ENCODE data around the gene IL10RB.
"Not testable (repeated sequence)": the region's sequence is repeated elsewhere in the genome, so short reads cannot be mapped to it uniquely, and the experiment has no call there.

The IL10RB gene

GRCh38 chr21:33305344-33305671 is 39.1 kb downstream of the IL10RB start:
- DNase-seq = no peak

DNA sequence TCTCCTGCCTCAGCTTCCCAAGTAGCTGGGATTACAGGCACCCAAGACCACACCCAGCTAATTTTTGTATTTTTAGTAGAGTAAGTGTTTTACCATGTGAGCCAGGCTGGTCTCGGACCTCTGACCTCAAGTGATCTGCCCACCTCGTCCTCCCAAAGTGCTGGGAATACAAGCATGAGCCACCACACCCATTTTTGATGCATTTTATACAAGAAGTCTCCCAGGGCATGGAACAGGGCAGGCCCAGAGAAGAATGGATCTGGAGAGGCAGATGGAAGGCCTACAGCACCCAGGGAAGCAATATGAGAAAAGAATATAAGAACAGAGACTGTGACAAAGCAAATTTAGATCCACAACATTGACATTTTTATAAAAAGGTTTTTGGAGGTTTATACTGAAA is 39.8 kb downstream of the IL10RB start:
- no peak for DNase-seq

GRCh38 chr21:33308586-33309490 is 42.7 kb downstream of the IL10RB start:
- DNase-seq = peak; percentile 82

- DNase-seq = no peak
These were observed 43.6 kb downstream of the IL10RB start for GRCh38 chr21:33309778-33310177.

GRCh38 chr21:33312121-33312520 is 46.0 kb downstream of the IL10RB start:
- no peak for DNase-seq

- no peak for DNase-seq
These were observed 47.0 kb downstream of the IL10RB start for GRCh38 chr21:33313183-33313582.

GRCh38 chr21:33313611-33314010 is 47.4 kb downstream of the IL10RB start:
- DNase-seq = no peak

DNA sequence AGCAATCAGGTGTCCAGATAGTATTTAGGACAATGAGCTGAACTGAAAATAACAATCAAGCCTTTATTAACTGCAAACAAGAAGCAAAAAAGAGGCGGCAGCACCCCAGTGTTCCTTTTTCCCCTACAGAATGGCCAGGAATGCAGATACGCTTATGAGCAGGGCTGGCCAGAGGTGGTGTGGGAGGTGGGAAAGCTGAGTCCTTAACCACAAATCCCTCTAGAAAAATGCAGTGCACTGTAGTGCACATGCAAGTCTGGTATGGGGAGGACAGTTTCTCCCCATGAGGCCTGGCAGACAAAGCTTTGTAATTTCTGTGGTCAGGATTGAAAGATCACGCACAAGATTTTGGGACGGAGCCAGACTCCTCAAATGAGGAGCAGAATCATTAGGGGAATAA is 47.9 kb downstream of the IL10RB start:
- no peak for DNase-seq

DNA sequence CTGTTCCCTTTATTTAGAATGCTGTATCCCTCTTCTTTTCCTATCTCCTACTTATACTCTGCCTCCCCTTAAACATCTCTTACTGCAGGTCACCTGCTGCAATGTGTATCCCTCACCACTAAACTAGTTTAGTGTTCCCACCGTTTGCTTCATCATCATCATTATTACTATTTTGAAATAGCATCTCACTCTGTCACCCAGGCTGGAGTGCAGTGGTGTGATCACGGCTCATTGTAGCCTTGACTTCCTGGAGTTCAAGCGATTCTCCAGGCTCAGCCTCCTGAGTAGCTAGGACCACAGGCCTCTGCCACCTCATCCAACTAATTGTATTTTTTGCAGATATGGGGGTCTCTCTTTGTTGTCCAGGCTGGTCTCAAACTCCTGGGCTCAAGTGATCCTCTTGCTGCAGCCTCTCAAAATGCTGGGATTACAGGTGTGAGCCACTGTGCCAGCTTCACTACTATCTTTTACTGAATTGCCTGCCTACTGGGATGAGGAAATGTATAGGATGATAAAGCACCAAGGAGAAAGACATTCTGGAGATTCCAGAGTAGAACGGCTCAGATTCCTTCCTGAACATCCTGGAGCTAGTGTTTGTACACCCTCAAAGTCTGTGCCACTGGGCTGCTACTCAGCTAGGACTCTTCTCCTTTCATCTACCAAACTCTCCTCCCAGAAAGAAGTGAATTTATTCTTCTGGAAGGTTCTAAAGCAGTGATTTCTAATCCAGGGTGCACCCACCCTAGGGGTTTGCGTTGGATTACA is 50.0 kb downstream of the IL10RB start:
- no peak for DNase-seq

DNA sequence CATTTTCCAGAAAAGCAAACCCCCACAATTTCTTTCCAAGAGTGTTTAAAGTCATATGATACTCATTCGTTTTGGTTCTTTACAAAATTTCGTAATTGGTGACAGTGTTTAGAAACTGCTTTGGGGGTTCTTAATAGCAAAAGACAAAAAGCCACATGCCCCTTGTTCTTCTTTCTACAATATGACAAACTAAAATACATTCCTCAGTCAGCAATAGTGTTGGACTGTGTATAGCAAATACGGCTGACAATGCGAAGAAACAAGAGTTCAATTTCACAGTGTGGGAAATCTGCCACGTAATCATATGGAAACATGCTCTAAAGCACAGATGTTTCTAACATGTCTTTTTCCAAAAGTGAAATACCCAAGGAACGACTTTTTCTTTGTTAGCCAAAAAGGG is 51.0 kb downstream of the IL10RB start:
- no peak for DNase-seq

- DNase-seq = no peak
These were observed 51.8 kb downstream of the IL10RB start for GRCh38 chr21:33317786-33318486.

- not testable (repeated sequence) for DNase-seq
These were observed 54.8 kb downstream of the IL10RB start for GRCh38 chr21:33321005-33321404.

DNA sequence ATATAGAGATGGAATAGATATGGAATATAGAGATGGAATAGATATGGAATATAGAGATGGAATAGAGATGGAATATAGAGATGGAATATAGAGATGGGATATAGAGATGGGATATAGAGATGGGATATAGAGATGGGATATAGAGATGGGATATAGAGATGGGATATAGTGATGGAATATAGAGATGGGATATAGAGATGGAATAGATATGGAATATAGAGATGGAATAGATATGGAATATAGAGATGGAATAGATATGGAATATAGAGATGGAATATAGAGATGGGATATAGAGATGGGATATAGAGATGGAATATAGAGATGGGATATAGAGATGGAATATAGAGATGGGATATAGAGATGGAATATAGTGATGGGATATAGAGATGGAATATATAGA is 57.4 kb downstream of the IL10RB start:
- not testable (repeated sequence) for DNase-seq

GRCh38 chr21:33324291-33325221 is 58.4 kb downstream of the IL10RB start, which contains the start of gene IFNAR1:
IFNAR1 (plus strand) TSS chr21:33324970; CDS start chr21:33325056, 86 bp downstream.
- DNase-seq = peak; percentile 92

DNA sequence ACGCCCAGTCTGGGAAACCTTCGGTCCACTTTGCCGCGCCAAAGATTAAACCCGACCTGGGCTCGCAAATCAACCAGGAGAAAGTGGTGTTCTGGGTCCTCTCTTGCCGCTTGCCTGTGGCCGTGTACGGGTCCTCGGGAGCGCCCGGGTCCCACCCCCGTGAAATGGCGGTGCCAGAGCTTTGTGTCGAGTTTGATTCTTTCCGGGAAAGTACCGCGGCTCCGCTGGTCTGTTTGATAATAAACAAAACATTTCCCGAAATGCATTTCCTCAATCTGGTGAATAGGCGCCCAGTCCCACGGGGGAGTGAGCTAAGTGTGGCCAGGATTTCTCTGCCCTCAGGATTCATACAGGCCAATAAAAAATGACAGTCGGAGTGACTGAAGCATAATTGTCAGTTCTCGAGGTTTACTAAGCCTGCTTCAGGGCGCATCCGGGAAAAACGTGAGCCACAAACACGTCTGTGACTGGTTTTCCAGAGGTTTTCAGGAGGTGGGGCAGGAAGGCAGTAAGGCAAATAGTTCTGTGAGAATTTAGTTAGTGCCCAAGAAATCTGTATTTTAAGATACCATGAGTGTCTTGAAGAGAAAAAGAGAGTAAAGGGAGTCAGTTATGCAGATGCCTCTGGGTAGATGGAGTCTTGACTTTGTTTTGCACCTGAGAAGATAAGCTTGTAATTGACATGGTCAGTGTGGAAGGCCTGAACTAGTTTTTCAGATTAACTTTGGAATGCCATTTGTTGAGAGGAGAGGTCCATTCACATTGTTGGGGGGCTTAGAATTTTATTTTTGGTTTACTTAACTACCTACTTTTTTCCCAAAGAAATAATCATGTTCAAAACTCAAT is 59.3 kb downstream of the IL10RB start:
- peak; percentile 70 for DNase-seq

- no peak for DNase-seq
These were observed 61.2 kb downstream of the IL10RB start for GRCh38 chr21:33327326-33327725.

DNA sequence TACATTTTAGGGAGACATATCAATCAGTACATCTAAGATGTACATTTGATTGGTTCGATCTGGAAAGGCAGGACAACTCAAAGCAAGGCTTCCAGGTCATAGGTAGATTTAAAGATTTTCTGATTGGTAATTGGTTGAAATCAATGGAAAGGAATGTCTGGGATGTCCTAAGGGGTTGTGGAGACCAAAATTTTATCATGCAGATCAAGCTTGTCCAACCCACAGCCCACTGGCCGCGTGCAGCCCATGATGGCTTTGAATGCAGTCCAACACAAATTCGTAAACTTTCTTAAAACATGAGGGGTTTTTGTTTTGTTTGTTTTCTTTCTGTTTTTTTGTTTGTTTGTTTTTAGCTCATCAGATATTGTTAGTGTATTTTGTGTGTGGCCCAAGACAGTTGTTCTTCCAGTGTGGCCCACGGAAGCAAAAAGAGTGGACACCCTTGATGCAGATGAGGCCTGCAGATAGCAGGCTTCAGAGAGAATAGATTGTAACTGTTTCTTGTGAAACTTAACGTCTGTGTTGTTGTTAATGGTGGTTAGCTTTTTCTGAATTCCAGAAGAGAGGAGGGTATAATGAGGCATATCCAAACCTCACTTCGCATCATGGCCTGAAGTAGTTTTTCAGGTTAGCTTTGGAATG is 61.7 kb downstream of the IL10RB start:
- no peak for DNase-seq

DNA sequence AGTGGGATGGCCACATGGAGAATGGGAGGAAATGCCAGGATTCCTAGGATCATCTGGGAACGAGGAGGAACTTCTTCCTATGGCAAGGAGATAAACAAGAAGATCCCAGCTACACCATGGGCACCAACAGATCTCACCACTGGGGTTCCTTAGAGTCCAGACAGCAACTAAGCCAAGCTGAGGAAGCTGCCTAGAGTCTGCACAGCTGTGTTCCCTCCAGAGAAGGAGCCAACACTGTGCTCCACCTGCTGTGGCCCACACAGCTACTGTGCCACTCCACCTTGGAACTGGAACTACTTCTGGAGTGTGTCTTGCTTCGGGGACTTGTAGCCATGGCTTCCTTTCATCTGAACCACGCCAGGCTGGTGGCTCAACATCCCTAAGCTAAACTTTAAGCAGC is 64.6 kb downstream of the IL10RB start:
- DNase-seq = no peak

GRCh38 chr21:33332143-33332542 is 66.0 kb downstream of the IL10RB start:
- DNase-seq = no peak

GRCh38 chr21:33334191-33334590 is 68.0 kb downstream of the IL10RB start:
- DNase-seq = no peak

DNA sequence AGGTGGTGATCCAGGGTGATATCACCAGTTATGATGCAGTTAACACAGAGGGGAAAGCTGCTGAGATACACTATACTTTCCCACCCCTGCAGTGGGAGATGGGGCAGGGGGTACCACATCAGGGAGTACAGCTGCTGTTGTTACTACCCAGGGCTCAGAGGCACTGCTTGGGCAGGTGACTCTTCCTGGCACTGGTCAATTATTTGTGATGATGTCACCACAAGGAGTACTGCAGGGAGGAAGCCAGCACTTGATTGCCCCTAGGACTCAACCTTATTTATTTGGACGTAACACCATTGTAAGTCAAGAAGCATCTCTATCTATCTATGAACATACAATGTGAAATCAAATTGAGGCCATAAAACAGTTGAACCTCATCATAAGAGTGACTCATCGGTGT is 68.7 kb downstream of the IL10RB start:
- no peak for DNase-seq

All from DMS153 (cell line).